Gastroesophageal sphincter (tissue), 3 donors: ENCODE data around the gene PTPRD.

Source experiments
- CTCF ChIP-seq, 4 experiments: fragments of 200-600 bp in 2 of 4; fragments of 450-650 bp in 2 of 4; sonication (generic) in 1 of 4; IDR thresholded peaks; one replicate each; pipeline ENCODE4 v1.5.1; 2017 to 2019; ENCODE audit warnings: antibody characterized with exemption in 4 of 4, mild to moderate bottlenecking in 2 of 4, moderate library complexity in 2 of 4
- EP300 ChIP-seq: sonication (generic); formaldehyde crosslinking; IDR thresholded peaks from one replicate; pipeline ENCODE4 v1.6.1; 2017; ENCODE audit warnings: antibody characterized with exemption, mild to moderate bottlenecking

GRCh38 chr9:9565700-9566099 lies 1047.1 kb downstream of the PTPRD start:
- TF ChIP-seq CTCF (IDR thresholded peaks at IDR 0.05) (no peak), EP300 (no peak)
